HG03575 (cell line): ENCODE data around the gene ZNRF1.

ENCODE experiments used
- ATAC-seq: cut with Tn5 transposase; IDR thresholded peaks from one replicate; pipeline ENCODE4 v1.9.1; 2021; ENCODE audit not compliant: unreplicated experiment, insufficient number of reproducible peaks, low FRiP score; ENCODE audit errors: extremely low read depth

The ZNRF1 gene

GRCh38 chr16:75048054-75048453 is 49.2 kb downstream of the ZNRF1 start:
- ATAC-seq, result no peak

- no peak for ATAC-seq
Measured at GRCh38 chr16:75048530-75048929, 49.7 kb downstream of the ZNRF1 start.

- ATAC-seq, result no peak
Measured at GRCh38 chr16:75052481-75053202, 53.8 kb downstream of the ZNRF1 start.

GRCh38 chr16:75053791-75054555 is 55.1 kb downstream of the ZNRF1 start:
- ATAC-seq, result no peak

GRCh38 chr16:75054556-75054947 is 55.7 kb downstream of the ZNRF1 start:
- no peak for ATAC-seq

- no peak for ATAC-seq
Measured at GRCh38 chr16:75058806-75059205, 60.0 kb downstream of the ZNRF1 start.

- no peak for ATAC-seq
Measured at GRCh38 chr16:75059411-75059810, 60.6 kb downstream of the ZNRF1 start.

GRCh38 chr16:75060723-75061122 is 61.9 kb downstream of the ZNRF1 start:
- no peak for ATAC-seq

GRCh38 chr16:75061669-75062068 is 62.8 kb downstream of the ZNRF1 start:
- no peak for ATAC-seq

- no peak for ATAC-seq
Measured at GRCh38 chr16:75062135-75062975, 63.5 kb downstream of the ZNRF1 start.

GRCh38 chr16:75062976-75063346 is 64.1 kb downstream of the ZNRF1 start:
- no peak for ATAC-seq

- ATAC-seq, result no peak
Measured at GRCh38 chr16:75063549-75064088, 64.8 kb downstream of the ZNRF1 start.

- ATAC-seq, result no peak
Measured at GRCh38 chr16:75064403-75065148, 65.8 kb downstream of the ZNRF1 start.

- ATAC-seq, result no peak
Measured at GRCh38 chr16:75065149-75065505, 66.3 kb downstream of the ZNRF1 start.

GRCh38 chr16:75065521-75066149 is 66.8 kb downstream of the ZNRF1 start:
- no peak for ATAC-seq

- no peak for ATAC-seq
Measured at GRCh38 chr16:75066861-75067447, 68.1 kb downstream of the ZNRF1 start.

GRCh38 chr16:75068085-75069031 is 69.5 kb downstream of the ZNRF1 start:
- ATAC-seq, result no peak
